ENCODE measurements around the gene USP3.

Gene USP3

GRCh38 chr15:63553388-63553791, 49.0 kb downstream of the USP3 start:
- peak; percentile 20 for DNase-seq

- DNase-seq = no peak
These were observed 50.0 kb downstream of the USP3 start for GRCh38 chr15:63554337-63554927.

- DNase-seq = no peak
These were observed 51.1 kb downstream of the USP3 start for GRCh38 chr15:63555507-63555906.

- no peak for DNase-seq
These were observed 51.9 kb downstream of the USP3 start for GRCh38 chr15:63556246-63556645.

- DNase-seq = no peak
These were observed 52.3 kb downstream of the USP3 start for GRCh38 chr15:63556736-63557135.

- DNase-seq = no peak
These were observed 55.4 kb downstream of the USP3 start for GRCh38 chr15:63559753-63560152.

GRCh38 chr15:63560741-63561448, 56.5 kb downstream of the USP3 start:
- DNase-seq = no peak

- DNase-seq = no peak
These were observed 59.7 kb downstream of the USP3 start for GRCh38 chr15:63564093-63564492.

GRCh38 chr15:63565536-63566186, 61.3 kb downstream of the USP3 start:
- DNase-seq = no peak

- no peak for DNase-seq
These were observed 68.5 kb downstream of the USP3 start for GRCh38 chr15:63572749-63573464.

GRCh38 chr15:63573533-63573932, 69.1 kb downstream of the USP3 start:
- no peak for DNase-seq

GRCh38 chr15:63575312-63575711, 70.9 kb downstream of the USP3 start:
- DNase-seq = no peak

- DNase-seq = no peak
These were observed 72.0 kb downstream of the USP3 start for GRCh38 chr15:63576441-63576840.

- no peak for DNase-seq
These were observed 77.8 kb downstream of the USP3 start for GRCh38 chr15:63582179-63582578.

GRCh38 chr15:63582718-63583426, 78.5 kb downstream of the USP3 start:
- no peak for DNase-seq

- no peak for DNase-seq
These were observed 82.4 kb downstream of the USP3 start for GRCh38 chr15:63586790-63587189.

- DNase-seq = no peak
These were observed 83.1 kb downstream of the USP3 start for GRCh38 chr15:63587527-63587926.

- no peak for DNase-seq
These were observed 84.4 kb downstream of the USP3 start for GRCh38 chr15:63588826-63589225.

- no peak for DNase-seq
These were observed 89.6 kb downstream of the USP3 start for GRCh38 chr15:63593705-63594671.

GRCh38 chr15:63595065-63595464, 90.7 kb downstream of the USP3 start:
- no peak for DNase-seq

GRCh38 chr15:63595688-63596087, 91.3 kb downstream of the USP3 start:
- no peak for DNase-seq

- DNase-seq = no peak
These were observed 92.3 kb downstream of the USP3 start for GRCh38 chr15:63596676-63597037.
